HG02759 (cell line): Measurements from ENCODE around the gene BMPR1B.

Source experiments
- ATAC-seq: cut with Tn5 transposase; IDR thresholded peaks from one replicate; pipeline ENCODE4 v1.9.1; 2021; ENCODE audit warnings: mild to moderate bottlenecking, moderate library complexity; ENCODE audit not compliant: unreplicated experiment

Gene BMPR1B

DNA sequence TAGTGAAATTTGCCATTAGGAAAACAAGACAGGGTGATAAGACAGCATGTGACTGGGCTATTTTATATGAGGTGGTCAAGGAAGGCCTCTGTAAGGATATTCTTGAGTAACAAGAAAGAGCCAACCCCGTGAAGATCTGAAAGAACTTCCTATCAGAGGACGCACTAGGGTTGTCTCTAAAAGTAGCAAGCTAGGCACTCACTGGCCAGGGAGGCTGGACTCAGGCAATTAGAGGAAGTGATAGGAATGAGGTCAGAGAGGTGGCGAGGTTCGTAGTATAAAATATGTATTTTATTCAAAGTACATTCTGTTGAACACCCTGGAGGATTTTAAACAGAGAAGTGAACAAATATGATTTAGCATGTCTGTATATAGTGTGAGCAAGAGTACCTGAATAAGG is 4.6 kb downstream of the BMPR1B start:
- ATAC-seq, result no peak

DNA sequence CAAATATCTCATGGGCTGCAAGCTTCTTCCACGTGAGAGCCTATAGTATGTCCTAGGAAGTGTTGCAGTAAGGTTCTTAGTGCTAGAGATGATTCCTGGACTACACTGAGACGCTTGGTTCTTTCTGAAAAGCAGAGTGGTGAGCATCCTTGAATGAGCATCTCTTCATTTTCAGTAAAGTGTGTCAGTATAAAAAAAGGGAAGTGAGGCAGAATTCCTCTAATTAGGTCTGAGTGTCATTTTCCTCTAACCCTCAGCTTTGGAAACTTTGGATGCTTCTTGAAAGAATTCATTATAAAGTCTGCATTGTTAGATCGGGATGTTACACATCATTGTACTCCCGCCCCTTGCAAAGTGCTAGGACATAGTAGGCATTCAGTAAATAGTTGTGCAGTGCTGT is 5.2 kb downstream of the BMPR1B start:
- no peak for ATAC-seq

DNA sequence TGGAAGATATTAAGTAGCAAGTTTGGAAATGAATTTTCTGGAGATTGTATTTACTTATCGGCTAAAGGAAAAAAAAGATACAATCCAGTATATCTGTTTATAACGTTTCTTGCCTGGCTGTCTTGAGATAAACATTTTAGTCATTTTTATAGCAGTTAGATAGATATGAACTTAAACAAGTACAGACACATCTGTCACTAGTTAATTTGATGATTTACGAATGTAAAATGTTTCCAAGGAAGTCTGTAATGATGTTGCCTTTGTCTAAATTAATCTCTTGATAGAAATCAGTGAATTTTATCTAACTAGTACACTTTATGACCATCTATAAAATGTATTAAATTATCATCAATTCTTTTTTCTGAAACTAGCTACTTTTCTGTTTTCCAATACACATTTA is 5.7 kb downstream of the BMPR1B start:
- no peak for ATAC-seq

DNA sequence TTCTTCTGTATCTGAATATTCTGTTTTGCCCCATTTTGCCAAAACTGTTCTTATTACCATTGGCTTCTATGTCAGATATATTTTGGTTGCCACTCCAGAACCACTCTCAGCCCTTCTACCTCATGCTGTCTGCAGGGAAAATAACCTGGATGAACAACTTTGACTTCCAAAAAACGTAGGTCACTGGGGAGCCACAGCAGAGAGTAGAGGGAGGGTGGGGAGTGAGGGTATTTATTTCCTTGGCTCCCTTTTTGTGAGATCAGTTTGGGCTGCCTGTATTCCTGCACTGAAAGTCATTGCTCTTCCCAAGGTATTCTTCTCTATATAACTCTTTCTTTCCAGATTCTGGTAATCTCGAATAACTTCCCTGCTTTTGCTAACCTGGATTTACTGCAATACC is 6.3 kb downstream of the BMPR1B start:
- ATAC-seq, result no peak

DNA sequence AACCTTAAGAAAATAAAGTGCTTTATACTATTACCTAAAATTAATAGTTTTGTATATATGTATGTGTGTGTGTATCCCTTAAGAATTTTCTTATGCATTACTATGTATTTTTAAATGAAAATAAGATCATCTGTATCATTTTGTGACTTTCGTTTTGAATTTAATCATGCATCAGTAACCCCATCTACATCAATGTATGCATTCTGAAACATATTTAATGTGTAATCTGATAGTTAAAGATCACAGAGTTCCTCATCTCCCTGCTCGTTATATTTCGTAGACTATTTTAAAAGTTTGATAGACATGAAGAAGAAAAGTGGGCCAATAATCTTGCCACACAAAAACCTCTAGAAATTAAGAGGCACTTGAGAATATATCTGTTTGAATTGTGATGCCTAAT is 7.4 kb downstream of the BMPR1B start:
- ATAC-seq, result peak; percentile 39

DNA sequence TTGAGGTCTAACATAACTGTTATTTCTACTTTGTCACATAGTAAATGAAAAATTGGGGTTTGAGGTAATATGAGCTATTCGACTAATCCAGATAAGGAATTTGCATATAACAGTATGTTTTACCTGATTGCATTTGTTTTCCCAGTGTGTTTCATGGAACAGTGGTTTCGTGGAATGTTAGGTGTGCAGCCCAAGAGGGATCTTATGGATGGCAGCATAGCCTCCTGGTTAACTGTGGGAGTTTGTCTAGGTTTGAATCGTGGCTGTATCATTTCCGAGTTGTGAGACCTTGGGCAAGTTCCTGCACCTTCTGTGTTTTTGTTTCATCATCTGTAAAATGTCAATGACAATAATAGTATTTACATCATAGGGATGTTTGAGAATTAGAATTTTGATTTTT is 7.9 kb downstream of the BMPR1B start:
- no peak for ATAC-seq

DNA sequence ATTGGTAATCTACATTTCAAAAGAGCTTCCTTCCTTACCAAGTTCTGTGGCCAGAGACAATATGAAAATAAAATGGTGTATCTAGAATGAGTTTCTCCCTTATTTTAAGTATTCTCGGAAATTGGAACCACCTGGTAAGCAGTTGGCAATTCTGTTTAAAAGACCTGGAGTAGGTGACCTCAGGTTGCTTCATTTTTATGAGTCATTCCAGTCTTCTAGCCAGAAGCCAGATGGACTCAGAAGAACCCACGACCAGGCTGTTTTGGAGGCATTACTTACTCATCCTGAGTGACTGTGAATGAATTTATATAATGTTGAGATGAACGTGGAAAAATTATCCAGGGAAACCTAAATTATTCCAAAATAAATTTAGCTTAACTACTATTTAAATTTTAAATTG is 9.1 kb downstream of the BMPR1B start:
- ATAC-seq, result no peak

DNA sequence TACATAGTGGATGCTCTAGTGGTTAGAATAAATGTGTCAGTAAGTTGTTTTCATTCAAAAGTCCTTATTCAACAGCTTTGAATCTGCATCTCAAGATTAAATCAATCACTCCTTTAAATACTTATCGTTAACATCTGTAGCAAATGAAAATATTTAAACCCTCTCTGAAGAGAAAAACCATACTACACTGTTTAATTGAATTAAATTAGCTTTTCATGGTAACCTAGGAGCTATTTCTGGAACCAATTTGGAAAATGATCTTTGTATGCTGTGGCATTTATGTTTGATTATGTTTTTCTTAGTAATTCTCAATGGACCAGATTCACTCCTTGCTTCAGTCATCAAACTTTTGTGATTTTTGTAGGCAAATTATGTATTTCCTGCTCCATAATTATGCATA is 9.7 kb downstream of the BMPR1B start:
- no peak for ATAC-seq

DNA sequence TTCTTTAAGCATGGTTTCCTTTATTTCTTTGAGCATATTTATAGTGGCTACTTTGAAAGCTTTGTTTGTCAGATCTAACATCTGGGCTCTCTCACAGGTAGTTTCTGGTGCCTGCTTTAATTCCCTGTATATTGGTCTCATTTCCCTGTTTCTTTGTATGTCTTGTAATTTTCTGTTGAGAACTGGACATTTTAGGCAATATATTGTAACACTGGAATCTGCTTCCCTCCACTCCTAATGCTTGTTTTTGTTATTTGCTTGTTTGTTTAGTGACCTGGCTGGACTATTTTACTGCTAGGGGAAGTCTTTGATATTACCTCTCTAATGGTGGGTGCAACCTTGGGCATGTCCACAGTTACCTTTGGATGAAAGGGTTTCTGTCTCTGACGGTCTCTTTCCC is 25.0 kb downstream of the BMPR1B start:
- ATAC-seq, result no peak

DNA sequence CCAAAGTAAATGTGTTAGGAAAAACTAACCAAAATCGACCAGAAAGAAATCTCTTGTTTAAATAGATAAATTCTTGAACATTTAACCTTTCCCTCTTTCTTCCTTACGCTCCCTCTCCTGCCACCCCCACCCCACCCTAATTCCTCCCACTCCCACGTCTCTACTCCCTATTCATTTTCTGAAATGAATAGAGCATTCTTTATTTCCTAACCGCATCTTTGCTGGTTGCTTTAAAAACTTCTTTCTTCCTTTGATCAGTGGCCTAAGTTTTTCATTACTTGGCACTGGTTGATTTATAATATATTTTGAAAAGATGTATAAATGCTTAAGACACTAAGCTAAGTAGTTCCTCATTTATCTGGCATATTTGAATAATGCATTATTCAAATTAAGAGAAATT is 33.9 kb downstream of the BMPR1B start:
- no peak for ATAC-seq

DNA sequence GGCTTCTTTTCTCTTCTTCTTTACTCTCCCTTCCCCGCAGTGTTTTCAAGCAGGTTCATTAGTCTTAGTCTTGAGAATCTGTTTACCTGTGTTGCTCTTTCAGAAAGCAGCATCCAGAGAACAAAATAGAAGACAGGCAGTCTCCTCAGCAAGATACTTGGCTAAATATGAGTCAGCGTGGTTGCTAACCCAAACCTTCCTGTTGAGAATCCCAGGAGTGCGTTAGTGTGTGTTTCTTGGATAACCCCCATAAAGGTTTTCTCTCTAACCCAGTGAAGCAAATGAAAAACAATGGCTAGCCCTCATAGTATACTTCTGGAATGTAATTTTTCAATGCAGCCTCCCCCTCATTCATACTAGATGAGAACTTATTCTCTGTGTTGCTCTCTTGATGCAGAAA is 41.1 kb downstream of the BMPR1B start:
- no peak for ATAC-seq

DNA sequence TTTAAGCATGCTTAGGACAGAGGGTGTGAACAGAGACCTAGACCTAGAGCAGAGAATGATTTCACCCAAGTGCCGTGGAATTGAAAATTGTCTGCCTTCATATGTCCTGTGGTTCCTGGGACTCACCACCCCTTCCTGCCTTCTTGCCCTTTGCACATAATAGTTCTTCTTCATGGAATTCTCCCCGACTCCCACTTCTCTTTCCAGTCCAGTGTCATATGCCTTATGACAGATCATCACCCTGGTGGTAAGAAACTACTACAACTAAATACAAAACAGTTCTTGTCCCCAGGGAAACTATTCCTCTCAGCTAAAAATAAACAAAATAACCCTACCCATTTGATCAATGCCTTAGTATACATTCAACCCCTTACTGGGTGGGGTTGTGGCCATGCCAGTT is 43.3 kb downstream of the BMPR1B start:
- no peak for ATAC-seq

DNA sequence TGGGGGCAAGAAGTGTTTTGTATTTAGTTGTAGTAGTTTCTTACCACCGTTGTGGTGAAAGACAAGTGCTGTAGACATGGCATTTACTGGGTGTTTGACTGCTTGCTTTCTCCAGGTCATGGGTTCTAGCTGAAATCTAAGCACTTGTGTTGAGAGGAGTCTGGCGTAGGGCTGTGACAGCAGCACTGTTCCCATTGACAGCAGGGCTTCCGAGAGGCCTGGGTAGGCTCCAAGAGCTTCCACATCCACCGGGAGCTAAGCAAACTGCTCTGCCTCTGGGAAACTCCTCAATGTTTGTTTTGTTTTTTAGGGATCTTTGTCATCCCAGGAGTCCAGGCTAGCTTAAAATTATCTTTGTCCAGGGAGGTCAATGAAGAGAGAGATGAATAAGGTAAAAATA is 44.3 kb downstream of the BMPR1B start:
- no peak for ATAC-seq

DNA sequence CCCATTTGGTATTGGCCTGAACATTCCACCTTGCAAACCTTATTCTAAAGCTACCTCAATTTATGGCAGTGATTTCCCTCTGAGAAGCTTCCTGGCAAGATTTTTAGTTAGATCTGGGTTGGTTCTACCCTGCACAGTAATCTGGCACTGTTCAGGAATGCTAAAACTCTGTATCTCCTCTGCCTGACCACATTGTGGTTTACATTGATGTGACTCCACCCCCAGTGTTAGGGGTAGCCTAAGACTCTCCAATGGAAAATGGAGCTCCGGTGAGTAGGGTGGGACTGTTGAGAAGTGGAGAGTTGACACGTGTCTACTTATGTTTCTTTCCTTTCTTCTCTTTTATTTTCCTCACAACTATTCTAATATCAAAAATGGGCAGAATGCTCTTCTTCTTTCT is 45.4 kb downstream of the BMPR1B start:
- no peak for ATAC-seq

DNA sequence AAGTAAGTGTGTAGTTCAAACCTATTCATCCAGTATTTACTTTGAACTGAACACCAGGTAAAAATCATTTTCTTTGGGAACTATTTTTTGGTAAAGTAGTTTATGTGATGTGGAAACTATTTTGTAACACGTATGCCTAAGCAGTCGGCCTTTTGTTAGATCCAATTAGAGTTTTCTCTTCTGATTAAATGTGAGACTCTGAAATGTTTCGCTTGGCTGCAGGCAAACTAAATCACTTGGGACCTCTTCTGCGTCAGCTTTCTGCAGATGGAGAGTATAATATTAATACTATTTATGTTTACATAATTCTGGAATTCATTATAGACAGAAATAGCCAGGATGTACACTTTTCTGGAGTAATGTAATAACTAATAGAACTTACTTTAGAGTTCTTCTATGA is 46.9 kb downstream of the BMPR1B start:
- ATAC-seq, result no peak

DNA sequence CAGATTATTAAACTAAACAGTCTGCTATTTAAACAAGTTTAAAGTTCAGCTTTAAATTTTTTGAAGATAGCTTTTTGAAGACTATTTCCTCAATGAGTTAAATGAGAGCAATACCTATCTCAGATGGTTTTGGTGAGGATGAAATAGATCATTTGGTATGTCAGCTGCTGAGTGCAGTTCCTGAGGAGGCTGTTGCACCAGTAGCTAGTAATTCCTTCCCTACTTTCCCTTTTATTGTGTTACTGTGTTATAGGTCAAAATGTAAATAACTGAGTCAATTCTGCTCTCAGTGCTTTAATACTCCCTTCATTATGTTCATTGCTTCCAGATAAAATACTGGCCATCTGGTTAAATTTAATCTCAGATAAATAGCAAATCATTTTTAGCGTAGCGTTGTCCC is 48.6 kb downstream of the BMPR1B start:
- ATAC-seq, result no peak

DNA sequence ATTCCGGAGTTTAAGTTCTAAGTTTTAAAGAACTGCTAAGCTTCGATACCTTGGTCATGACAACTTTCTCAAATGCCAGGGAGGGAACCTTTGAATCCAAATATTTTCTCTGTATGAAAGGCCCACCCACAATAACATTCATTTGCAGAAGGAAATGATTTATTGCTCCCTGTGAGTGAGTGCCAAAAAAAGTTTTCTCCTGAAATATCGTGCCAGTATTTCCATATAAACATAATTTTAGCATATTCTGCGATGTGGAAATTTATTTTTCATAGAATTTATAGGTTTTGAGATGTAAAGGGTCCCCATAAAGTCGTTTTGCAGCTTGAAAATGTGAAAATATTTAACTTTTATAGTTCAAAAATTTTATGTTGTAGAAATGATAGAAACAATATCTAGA is 53.9 kb downstream of the BMPR1B start:
- ATAC-seq, result no peak

DNA sequence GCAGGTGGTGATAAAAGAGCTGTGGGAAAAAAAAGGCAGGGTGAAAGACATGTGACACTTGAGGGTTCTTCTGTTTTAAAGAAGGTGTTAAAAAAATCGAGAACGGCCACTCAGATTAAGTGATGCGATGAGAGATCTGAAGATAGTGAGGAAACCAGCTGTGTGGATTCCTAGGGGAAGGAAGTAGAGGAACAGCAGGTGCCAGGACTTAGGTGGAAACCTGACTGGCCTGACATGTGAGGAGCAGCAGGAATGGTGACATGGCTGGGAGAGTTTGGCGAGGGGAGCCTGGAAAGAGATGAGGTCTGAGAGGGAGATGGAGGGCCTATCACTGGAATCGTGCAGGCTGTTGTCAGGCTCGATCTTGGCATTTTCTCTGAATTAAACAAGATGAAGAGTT is 55.5 kb downstream of the BMPR1B start:
- ATAC-seq, result no peak

DNA sequence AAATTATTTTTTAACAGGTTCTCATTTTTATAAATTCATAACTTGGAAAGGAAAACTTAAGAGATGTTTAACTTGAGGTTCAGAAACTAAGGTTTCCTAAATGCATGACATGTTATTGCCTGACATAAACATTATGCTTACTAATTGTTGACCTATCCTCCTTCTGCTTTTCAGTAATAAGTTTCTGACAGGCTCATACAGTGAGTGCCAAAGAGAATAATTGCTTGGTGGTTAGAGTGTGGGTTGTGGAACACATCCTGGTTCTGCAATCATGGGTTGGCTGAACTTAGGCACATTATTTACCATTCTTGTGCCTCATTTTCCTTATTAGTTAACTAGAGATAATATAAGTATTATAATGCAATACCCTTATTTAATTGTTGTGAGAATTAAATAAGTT is 56.5 kb downstream of the BMPR1B start:
- ATAC-seq, result no peak

DNA sequence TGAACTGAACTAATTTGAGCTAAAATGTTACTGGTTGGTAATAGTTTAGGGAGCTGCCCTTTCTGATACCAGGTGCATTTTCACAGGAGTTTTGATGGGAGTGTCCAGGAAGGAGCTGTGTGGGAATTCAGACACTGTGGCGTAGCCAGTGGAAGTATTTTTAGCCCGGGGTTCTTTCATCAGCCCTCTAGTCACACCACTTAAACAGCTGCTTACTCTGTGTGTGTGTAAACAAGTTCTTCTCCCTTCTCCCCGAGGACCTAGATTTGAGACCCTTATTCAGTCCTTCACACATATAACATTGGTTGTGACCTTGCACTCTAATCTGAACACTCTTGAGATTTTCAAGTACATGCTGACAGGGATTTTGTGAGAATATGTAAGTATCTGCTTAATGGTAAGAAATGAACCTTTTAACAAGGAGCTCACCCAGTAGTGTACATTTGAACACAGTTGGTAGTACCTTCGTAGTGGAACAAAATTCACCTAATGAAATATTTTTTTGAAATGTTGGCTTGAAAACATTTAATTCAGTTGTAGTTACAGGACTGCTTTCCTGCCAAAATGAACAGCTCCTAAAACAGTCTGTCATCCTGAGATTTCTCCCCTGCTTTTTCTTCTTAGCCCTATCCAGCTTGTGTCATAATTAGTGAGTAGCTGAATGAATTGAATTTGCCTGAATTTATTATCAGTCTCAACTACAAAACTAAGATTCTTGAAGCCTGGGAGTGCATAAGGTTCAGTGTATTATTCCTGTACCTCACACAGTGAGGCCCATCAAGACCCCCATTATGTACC is 61.8 kb downstream of the BMPR1B start:
- ATAC-seq, result no peak

DNA sequence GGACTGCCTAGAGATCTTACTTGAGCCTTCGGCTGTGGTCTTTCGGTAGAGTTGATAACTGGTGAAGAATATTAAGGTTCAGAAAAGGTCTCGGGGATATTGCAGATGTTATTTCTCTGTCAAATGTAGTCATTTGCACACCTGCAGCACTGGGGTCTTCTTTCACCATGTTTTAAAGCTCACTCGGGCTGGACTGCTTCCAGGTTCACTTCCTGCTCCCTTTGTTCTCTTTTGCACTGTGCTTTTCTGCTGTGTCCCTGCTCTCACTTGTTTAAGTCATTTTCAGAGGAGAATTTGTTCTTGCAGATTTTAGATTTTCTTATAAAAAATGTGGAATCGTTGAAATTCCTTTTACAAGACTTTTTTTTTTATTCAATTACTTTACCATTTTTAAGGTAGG is 68.5 kb downstream of the BMPR1B start:
- ATAC-seq, result no peak

DNA sequence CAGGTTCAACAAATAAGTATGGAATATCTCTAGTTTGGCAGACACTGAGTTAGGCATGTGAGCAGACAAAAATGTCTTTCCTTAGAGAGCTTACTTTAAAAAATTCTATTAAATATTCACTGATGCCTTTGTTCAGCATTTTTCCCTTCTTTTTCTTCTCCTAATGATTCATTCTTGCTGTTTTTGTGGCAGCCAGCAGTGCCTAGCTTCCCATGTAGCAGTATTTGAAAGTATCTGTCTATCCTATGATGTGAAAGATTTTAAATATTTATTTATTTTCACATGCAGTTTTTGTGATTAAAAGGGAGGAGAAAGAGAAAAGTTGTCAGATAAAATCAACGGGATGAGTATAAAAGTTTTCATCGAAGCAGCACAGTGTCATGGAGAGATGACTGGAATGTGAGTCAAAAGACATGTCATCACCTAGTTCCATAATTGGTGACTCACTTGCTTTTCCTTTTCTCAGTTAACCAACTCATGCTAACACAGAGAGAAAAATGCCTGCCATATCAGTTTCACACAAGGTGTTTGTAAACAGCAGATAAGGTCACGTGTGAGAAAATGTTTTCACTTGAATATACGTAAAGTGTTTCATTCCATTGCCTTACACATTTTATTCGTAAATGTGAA is 69.8 kb downstream of the BMPR1B start:
- no peak for ATAC-seq

DNA sequence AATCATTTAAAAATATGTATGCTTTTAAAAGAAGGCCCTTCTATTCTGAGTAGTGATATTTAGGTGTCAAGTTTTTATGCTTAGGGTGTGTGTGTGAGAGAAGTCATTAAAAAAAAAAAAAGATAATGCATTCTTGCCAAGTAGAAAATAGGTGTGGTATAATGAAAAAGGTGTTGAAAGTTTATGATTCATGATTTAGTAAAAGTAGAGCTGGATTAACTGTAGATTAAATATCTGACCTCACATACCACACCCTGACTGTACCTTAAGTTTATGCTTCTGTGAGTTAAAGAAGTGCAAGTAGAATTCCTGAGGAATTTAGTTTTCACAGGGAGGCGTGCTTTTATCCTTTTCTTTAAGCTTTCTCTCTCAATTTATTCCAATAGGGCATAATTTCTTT is 71.1 kb downstream of the BMPR1B start:
- no peak for ATAC-seq
